Caco-2 (cell line): Measurements from ENCODE around the gene GBE1. TPM values are rescaled to one million over a fixed set of nuclear protein-coding genes. Genes with fewer than 3 reads are reported as not detected.

Source experiments
- BruUV-seq: library from RNA; stranded (reverse); fragments of 400-500 nt; replicated peaks from 2 replicates; lab custom pipeline; 2021; lab: Mats Ljungman, UMichigan
- CTCF ChIA-PET: fragments of 300-600 bp; sonication (Branson Sonifier 250); formaldehyde crosslinking; loops from one replicate; lab custom pipeline; 2022; ENCODE audit warnings: antibody characterized with exemption; lab: Charles Lee
- POLR2A ChIA-PET: fragments of 300-600 bp; sonication (Branson Sonifier 250); formaldehyde crosslinking; loops from one replicate; lab custom pipeline; 2022; ENCODE audit warnings: antibody characterized with exemption; lab: Charles Lee
- DNase-seq, 2 experiments: peaks; one replicate each; pipeline versions ENCODE4 v3.0.0 to v3.0.0-alpha.2; 2020 to 2022
- H3K27me3 ChIP-seq: replicated peaks from 2 replicates; pipeline ENCODE4 v1.6.0; 2011; ENCODE audit warnings: low read length; ENCODE audit not compliant: control insufficient read depth, insufficient read depth
- H3K36me3 ChIP-seq: 2 replicates; pipeline ENCODE4 v1.5.1; 2011; ENCODE audit warnings: low read length; ENCODE audit not compliant: control insufficient read depth, insufficient read depth
- H3K4me1 ChIP-seq: fragments of 250-450 bp; sonication (Bioruptor Pico); 2 replicates; pipeline ENCODE4 v1.5.1; 2020; ENCODE audit warnings: mild to moderate bottlenecking
- H3K4me3 ChIP-seq: 2 replicates; pipeline ENCODE4 v1.5.1; 2011; ENCODE audit warnings: low read depth, mild to moderate bottlenecking, control low read depth, low read length
- H3K9me3 ChIP-seq: fragments of 250-450 bp; sonication (Bioruptor Pico); 2 replicates; pipeline ENCODE4 v1.5.1; 2020; ENCODE audit warnings: mild to moderate bottlenecking, moderate library complexity
- H3K27ac Mint-ChIP-seq: one replicate; pipeline ENCODE4 v1.8.0; 2022; ENCODE audit warnings: mixed read lengths; ENCODE audit not compliant: unreplicated experiment
- H3K27me3 Mint-ChIP-seq: one replicate; pipeline ENCODE4 v1.8.0; 2022; ENCODE audit warnings: mixed read lengths; ENCODE audit not compliant: insufficient read depth, unreplicated experiment
- H3K36me3 Mint-ChIP-seq: one replicate; pipeline ENCODE4 v1.8.0; 2022; ENCODE audit warnings: mild to moderate bottlenecking, mixed read lengths; ENCODE audit not compliant: insufficient read depth, unreplicated experiment
- H3K4me1 Mint-ChIP-seq: one replicate; pipeline ENCODE4 v1.8.0; 2022; ENCODE audit warnings: low read depth, mixed read lengths; ENCODE audit not compliant: unreplicated experiment
- H3K4me3 Mint-ChIP-seq: one replicate; pipeline ENCODE4 v1.8.0; 2022; ENCODE audit warnings: mild to moderate bottlenecking, moderate library complexity, mixed read lengths; ENCODE audit not compliant: unreplicated experiment
- H3K9me3 Mint-ChIP-seq: one replicate; pipeline ENCODE4 v1.8.0; 2022; ENCODE audit warnings: mixed read lengths; ENCODE audit not compliant: unreplicated experiment
- intact Hi-C: fragments of 100-400 bp; cut with micrococcal nuclease; formaldehyde crosslinking; loops from one replicate; pipeline ENCODE4 v1.10.0; 2022; ENCODE audit not compliant: unreplicated experiment
- total RNA-seq: library from RNA; stranded (reverse); gene quantifications from 2 replicates; pipeline ENCODE4 v1.2.3, GENCODE V29; 2022
- TF ChIP-seq, protein P1 (sequence below), 2 experiments: fragments of 200-600 bp in 1 of 2; IDR thresholded peaks; 1 replicate in 1 of 2; 2 replicates in 1 of 2; pipeline versions ENCODE4 v1.5.1 to v1.8.0; 2011 to 2022; ENCODE audit warnings: antibody characterized with exemption in 1 of 2, control low read depth in 1 of 2, inconsistent platforms in 1 of 2, low read depth in 1 of 2, low read length in 1 of 2, mild to moderate bottlenecking in 1 of 2, moderate library complexity in 1 of 2; ENCODE audit not compliant: insufficient read depth in 1 of 2, severe bottlenecking in 1 of 2, unreplicated experiment in 1 of 2

Gene GBE1
- total RNA-seq, 1 experiment from 2014 or later, result 8.2 TPM

DNA sequence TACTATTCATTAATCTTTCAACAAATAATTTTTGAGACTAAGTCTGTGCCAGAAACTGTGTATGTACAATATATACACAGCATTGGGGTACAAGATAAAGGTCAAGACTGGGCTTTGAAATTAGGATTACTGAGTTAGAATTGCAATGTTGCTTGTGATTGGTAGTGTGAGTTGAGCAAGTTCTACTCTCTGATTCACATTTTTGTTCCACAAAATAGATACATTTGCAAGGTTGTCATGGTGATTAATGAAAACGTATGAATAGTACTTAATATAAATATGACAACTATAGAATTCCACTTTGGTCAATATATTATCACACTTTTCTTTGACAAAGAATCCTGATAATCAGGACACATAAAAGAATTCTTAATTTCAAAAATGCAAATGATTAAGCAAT is 314.6 kb downstream of the GBE1 start:
- no peak overlapping the region for H3K4me3 Mint-ChIP-seq
- BruUV-seq, result no TSS peak
- ChIA-PET CTCF (no interaction called here), POLR2A (no interaction called here)
- H3K9me3 Mint-ChIP-seq, result no peaks in the 10 kb centered on the region
- TF ChIP-seq, protein P1, sequence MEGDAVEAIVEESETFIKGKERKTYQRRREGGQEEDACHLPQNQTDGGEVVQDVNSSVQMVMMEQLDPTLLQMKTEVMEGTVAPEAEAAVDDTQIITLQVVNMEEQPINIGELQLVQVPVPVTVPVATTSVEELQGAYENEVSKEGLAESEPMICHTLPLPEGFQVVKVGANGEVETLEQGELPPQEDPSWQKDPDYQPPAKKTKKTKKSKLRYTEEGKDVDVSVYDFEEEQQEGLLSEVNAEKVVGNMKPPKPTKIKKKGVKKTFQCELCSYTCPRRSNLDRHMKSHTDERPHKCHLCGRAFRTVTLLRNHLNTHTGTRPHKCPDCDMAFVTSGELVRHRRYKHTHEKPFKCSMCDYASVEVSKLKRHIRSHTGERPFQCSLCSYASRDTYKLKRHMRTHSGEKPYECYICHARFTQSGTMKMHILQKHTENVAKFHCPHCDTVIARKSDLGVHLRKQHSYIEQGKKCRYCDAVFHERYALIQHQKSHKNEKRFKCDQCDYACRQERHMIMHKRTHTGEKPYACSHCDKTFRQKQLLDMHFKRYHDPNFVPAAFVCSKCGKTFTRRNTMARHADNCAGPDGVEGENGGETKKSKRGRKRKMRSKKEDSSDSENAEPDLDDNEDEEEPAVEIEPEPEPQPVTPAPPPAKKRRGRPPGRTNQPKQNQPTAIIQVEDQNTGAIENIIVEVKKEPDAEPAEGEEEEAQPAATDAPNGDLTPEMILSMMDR (IDR thresholded peaks at IDR 0.05; ENCODE audit: insufficient read depth in 1 of 2, low read depth in 1 of 2, low read length in 1 of 2, severe bottlenecking in 1 of 2, unreplicated experiment in 1 of 2), result no peak
- Histone ChIP-seq H3K9me3 (no peaks in the 10 kb centered on the region), H3K4me1 (no peaks in the 10 kb centered on the region), H3K36me3 (no peaks in the 10 kb centered on the region), H3K4me3 (no peak overlapping the region), H3K27me3 (no peaks in the 10 kb centered on the region)
- DNase-seq, result no peak
- H3K4me1 Mint-ChIP-seq, result peaks cover 6% of the 10 kb centered on the region
- H3K27ac Mint-ChIP-seq, result no peak overlapping the region
- intact Hi-C loops, result no loop called here
- H3K27me3 Mint-ChIP-seq, result no peaks in the 10 kb centered on the region
- no peaks in the 10 kb centered on the region for H3K36me3 Mint-ChIP-seq

DNA sequence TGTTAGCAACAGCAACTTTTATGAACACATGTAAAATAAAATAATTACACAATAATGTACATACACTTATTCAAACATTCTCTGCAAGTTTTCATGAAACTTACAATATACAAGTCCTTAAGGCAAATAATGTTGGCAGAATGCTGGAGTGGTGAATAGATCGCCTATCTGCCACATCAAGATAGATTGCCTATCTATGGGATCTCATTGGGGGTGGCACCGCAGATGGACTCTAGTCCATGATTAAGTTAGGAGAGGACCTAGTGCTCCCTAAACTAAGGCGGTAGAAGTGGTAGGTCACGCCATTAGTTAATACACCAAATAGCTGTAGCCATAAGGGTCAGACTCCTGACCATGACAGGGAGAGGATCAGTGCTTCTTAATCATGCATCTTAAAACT is 315.7 kb downstream of the GBE1 start:
- H3K4me3 ChIP-seq, result no peak overlapping the region
- intact Hi-C loops, result no loop called here
- BruUV-seq, result no TSS peak
- Mint-ChIP-seq H3K36me3 (no peaks in the 10 kb centered on the region), H3K27me3 (no peaks in the 10 kb centered on the region), H3K4me3 (no peak overlapping the region), H3K9me3 (no peaks in the 10 kb centered on the region), H3K27ac (no peak overlapping the region), H3K4me1 (peaks cover under 1% of the 10 kb centered on the region)
- ChIA-PET POLR2A (no interaction called here), CTCF (interaction anchor here (0.6 kb wide), 1 partner anchor 60 kb away, joined by 3 read pairs; no protein-coding TSS in a partner anchor)
- H3K27me3 ChIP-seq, result no peaks in the 10 kb centered on the region
- no peaks in the 10 kb centered on the region for H3K4me1 ChIP-seq
- TF ChIP-seq, protein P1 (IDR thresholded peaks at IDR 0.05; ENCODE audit: insufficient read depth in 1 of 2, low read depth in 1 of 2, low read length in 1 of 2, severe bottlenecking in 1 of 2, unreplicated experiment in 1 of 2), result no peak
- DNase-seq, result no peak
- H3K9me3 ChIP-seq, result no peaks in the 10 kb centered on the region
- H3K36me3 ChIP-seq, result no peaks in the 10 kb centered on the region

DNA sequence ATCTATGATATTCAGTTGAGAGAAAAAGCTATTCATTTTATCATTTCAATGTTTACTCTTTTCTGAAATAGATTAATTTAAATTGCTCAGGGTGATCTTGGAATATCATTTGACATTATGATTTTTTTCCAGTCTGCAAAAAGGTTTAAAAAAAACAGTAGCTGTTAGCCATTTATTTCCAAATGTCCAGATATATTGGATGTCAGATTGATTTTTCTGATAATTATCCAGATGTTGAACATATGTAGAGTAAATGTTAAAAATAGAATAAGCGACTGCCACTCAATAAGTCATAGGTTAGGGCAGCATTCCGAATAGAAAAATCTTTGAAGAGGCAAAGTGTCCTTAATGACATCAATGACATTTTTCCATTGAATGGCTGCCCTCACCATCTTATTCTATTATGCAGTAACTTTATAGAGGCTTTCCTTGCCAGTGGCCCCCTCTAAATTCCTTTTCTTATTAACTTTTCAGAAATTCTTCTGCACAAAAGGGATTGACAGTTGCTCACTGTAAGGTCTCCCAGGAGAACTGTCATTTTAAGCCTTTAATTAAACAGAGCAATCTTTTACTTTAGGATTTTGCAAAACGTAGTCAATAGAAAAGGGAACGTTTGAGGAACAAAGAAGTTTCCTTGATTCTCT is 316.5 kb downstream of the GBE1 start:
- TF ChIP-seq, protein P1 (IDR thresholded peaks at IDR 0.05; ENCODE audit: insufficient read depth in 1 of 2, low read depth in 1 of 2, low read length in 1 of 2, severe bottlenecking in 1 of 2, unreplicated experiment in 1 of 2), result no peak
- H3K4me1 ChIP-seq, result no peaks in the 10 kb centered on the region
- no peaks in the 10 kb centered on the region for H3K36me3 ChIP-seq
- DNase-seq, result no peak
- no peak overlapping the region for H3K4me3 ChIP-seq
- ChIA-PET POLR2A (no interaction called here), CTCF (no interaction called here)
- H3K27me3 ChIP-seq, result no peaks in the 10 kb centered on the region
- Mint-ChIP-seq H3K4me1 (no peaks in the 10 kb centered on the region), H3K27me3 (no peaks in the 10 kb centered on the region), H3K9me3 (no peaks in the 10 kb centered on the region), H3K4me3 (no peak overlapping the region), H3K36me3 (no peaks in the 10 kb centered on the region), H3K27ac (no peak overlapping the region)
- intact Hi-C loops, result no loop called here
- H3K9me3 ChIP-seq, result no peaks in the 10 kb centered on the region
- no TSS peak for BruUV-seq
